Measurements from ENCODE around the gene ALKBH6. TPM values are rescaled to one million over a fixed set of nuclear protein-coding genes. Genes with fewer than 3 reads are reported as not detected.

The ALKBH6 gene
- total and polyA plus RNA-seq, 2 of the 13 experiments (the other 11 are each of a cell fraction or from before 2014, with no cell fraction given): 13.7 to 18.1 TPM

GRCh38 chr19:36008336-36008978, 5.6 kb downstream of the ALKBH6 start, which contains the start of gene SYNE4 (continued):
- TF ChIP-seq ZBED4 (CRISPR knock-in tag; IDR thresholded peaks at IDR 0.05; ENCODE audit: borderline replicate concordance) (0 out of 2 replicates have a peak, but pooled peaks have one; percentile 49), ZNF740 (CRISPR knock-in tag; IDR thresholded peaks at IDR 0.05) (no peak), ZNF318 (CRISPR knock-in tag; IDR thresholded peaks at IDR 0.05) (peak; percentile 58; the same call in 1 of the 2 replicates), ZFX (CRISPR knock-in tag; IDR thresholded peaks at IDR 0.05; ENCODE audit: low read depth) (peak; percentile 98), CBX5 (CRISPR knock-in tag; IDR thresholded peaks at IDR 0.05; ENCODE audit: borderline replicate concordance) (no peak), ZFP36 (IDR thresholded peaks at IDR 0.05; ENCODE audit: borderline replicate concordance, low read depth, low read length, partially characterized antibody) (no peak), ZNF367 (CRISPR knock-in tag; IDR thresholded peaks at IDR 0.05; ENCODE audit: borderline replicate concordance) (no peak), ZBTB10 (CRISPR knock-in tag; IDR thresholded peaks at IDR 0.05; ENCODE audit: borderline replicate concordance) (no peak), ZNF781 (CRISPR knock-in tag; IDR thresholded peaks at IDR 0.05; ENCODE audit: borderline replicate concordance, not compliant biosample characterization) (no peak), ZNF292 (CRISPR knock-in tag; IDR thresholded peaks at IDR 0.05; ENCODE audit: borderline replicate concordance, low read depth) (no peak), MEIS1 (CRISPR knock-in tag; IDR thresholded peaks at IDR 0.05; ENCODE audit: borderline replicate concordance) (0 out of 2 replicates have a peak, but pooled peaks have one; percentile 45), FLYWCH1 (CRISPR knock-in tag; IDR thresholded peaks at IDR 0.05) (no peak)

Measured in HepG2 (cell line).